HepG2 (cell line): Measurements from ENCODE around the gene PRKCD. TPM values are rescaled to one million over a fixed set of nuclear protein-coding genes. Genes with fewer than 3 reads are reported as not detected.
A peak's percentile ranks its signal among the peaks of the same experiment; 100 is the strongest.

Experiments
- ATF2 ChIP-seq: sonication (generic); formaldehyde crosslinking; IDR thresholded peaks from 2 replicates; pipeline ENCODE4 v1.4.0; 2020; ENCODE audit warnings: missing genetic modification reagents
- ATF3 ChIP-seq: sonication (generic); formaldehyde crosslinking; IDR thresholded peaks from 2 replicates; pipeline ENCODE4 v1.4.0; 2020; ENCODE audit warnings: missing genetic modification reagents
- GATAD1 ChIP-seq: IDR thresholded peaks from 2 replicates; pipeline ENCODE4 v1.6.1; 2016; ENCODE audit warnings: missing genetic modification reagents, missing compliant biosample characterization
- HDAC1 ChIP-seq: sonication (generic); formaldehyde crosslinking; IDR thresholded peaks from 2 replicates; pipeline ENCODE4 v1.5.1; 2020; ENCODE audit warnings: mild to moderate bottlenecking, missing genetic modification reagents
- HDAC2 ChIP-seq: sonication (generic); formaldehyde crosslinking; IDR thresholded peaks from 2 replicates; pipeline ENCODE4 v1.4.0; 2020; ENCODE audit warnings: missing genetic modification reagents
- HES4 ChIP-seq: sonication (generic); formaldehyde crosslinking; IDR thresholded peaks from 2 replicates; pipeline ENCODE4 v1.9.0; 2021; ENCODE audit warnings: mild to moderate bottlenecking, missing genetic modification reagents, borderline replicate concordance
- HIC2 ChIP-seq: sonication (generic); formaldehyde crosslinking; IDR thresholded peaks from 2 replicates; pipeline ENCODE4 v1.9.0; 2022; ENCODE audit warnings: low read depth, missing genetic modification reagents
- KAT8 ChIP-seq: IDR thresholded peaks from 2 replicates; pipeline ENCODE4 v1.6.1; 2016; ENCODE audit warnings: missing genetic modification reagents, missing compliant biosample characterization
- MTF2 ChIP-seq: sonication (generic); formaldehyde crosslinking; IDR thresholded peaks from 2 replicates; pipeline ENCODE4 v1.5.0; 2020; ENCODE audit warnings: missing genetic modification reagents, borderline replicate concordance
- NCOA2 ChIP-seq: sonication (generic); formaldehyde crosslinking; IDR thresholded peaks from 2 replicates; pipeline ENCODE4 v1.8.0; 2022; ENCODE audit warnings: inconsistent platforms
- NFE2 ChIP-seq: sonication (generic); formaldehyde crosslinking; IDR thresholded peaks from 2 replicates; pipeline ENCODE4 v1.4.0; 2020; ENCODE audit warnings: missing genetic modification reagents
- NFE2L1 ChIP-seq: sonication (generic); formaldehyde crosslinking; IDR thresholded peaks from 2 replicates; pipeline ENCODE4 v1.4.0; 2020; ENCODE audit warnings: missing genetic modification reagents, mild to moderate bottlenecking, borderline replicate concordance
- SAP130 ChIP-seq: IDR thresholded peaks from 2 replicates; pipeline ENCODE4 v1.6.1; 2016; ENCODE audit warnings: low read depth
- SIN3A ChIP-seq: IDR thresholded peaks from 2 replicates; pipeline ENCODE4 v1.6.1; 2011; ENCODE audit warnings: low read depth, mild to moderate bottlenecking, control low read depth, low read length, borderline replicate concordance
- SSRP1 ChIP-seq: IDR thresholded peaks from 2 replicates; pipeline ENCODE4 v1.6.1; 2016; ENCODE audit warnings: control low read depth
- TAF1 ChIP-seq: sonication (generic); formaldehyde crosslinking; IDR thresholded peaks from 2 replicates; pipeline ENCODE4 v1.4.0; 2020; ENCODE audit warnings: missing genetic modification reagents
- TBX2 ChIP-seq: sonication (generic); formaldehyde crosslinking; IDR thresholded peaks from 2 replicates; pipeline ENCODE4 v1.5.0; 2020; ENCODE audit warnings: missing genetic modification reagents, mild to moderate bottlenecking, borderline replicate concordance
- TFDP1 ChIP-seq: IDR thresholded peaks from 2 replicates; pipeline ENCODE4 v1.6.1; 2016; ENCODE audit warnings: missing compliant biosample characterization, missing genetic modification reagents, borderline replicate concordance
- WIZ ChIP-seq: sonication (generic); formaldehyde crosslinking; IDR thresholded peaks from 2 replicates; pipeline ENCODE4 v1.5.1; 2020; ENCODE audit warnings: mild to moderate bottlenecking, missing genetic modification reagents
- ZBTB44 ChIP-seq: sonication (generic); formaldehyde crosslinking; IDR thresholded peaks from 2 replicates; pipeline ENCODE4 v1.4.0; 2020; ENCODE audit warnings: missing genetic modification reagents
- ZMAT5 ChIP-seq: sonication (generic); formaldehyde crosslinking; IDR thresholded peaks from 2 replicates; pipeline ENCODE4 v1.5.0; 2020; ENCODE audit warnings: mild to moderate bottlenecking, low read depth, missing genetic modification reagents, borderline replicate concordance
- ZNF121 ChIP-seq: sonication (generic); formaldehyde crosslinking; IDR thresholded peaks from 2 replicates; pipeline ENCODE4 v1.5.0; 2020; ENCODE audit warnings: mild to moderate bottlenecking, missing genetic modification reagents
- ZNF337 ChIP-seq: sonication (generic); formaldehyde crosslinking; IDR thresholded peaks from 2 replicates; pipeline ENCODE4 v1.5.1; 2020; ENCODE audit warnings: missing genetic modification reagents, low read depth, mild to moderate bottlenecking, borderline replicate concordance
- ZNF670 ChIP-seq: sonication (generic); formaldehyde crosslinking; IDR thresholded peaks from 2 replicates; pipeline ENCODE4 v1.8.0; 2022; ENCODE audit warnings: mild to moderate bottlenecking, missing genetic modification reagents, borderline replicate concordance
- polyA plus RNA-seq, 8 experiments: library from polyadenylated mRNA; depleted of rRNA in 3 of 8; stranded (reverse) in 7 of 8; unstranded in 1 of 8; fragments of >200 nt; fragmentation: Illumina TruSeq in 4 of 8; extraction: Trizol in 4 of 8; gene quantifications; 2 replicates each; pipeline versions ENCODE4 v1.2.1 to v1.2.3, GENCODE V29; 2011 to 2016; ENCODE audit warnings: low read depth in 4 of 8, missing spikeins in 1 of 8, mixed read lengths in 1 of 8; ENCODE audit not compliant: insufficient read depth in 1 of 8
- total RNA-seq, 5 experiments: library from RNA; depleted of rRNA; stranded (reverse); fragments of >200 nt; fragmentation: Illumina TruSeq; extraction: Trizol; gene quantifications; 2 replicates each; pipeline ENCODE4 v1.2.3, GENCODE V29; 2016; ENCODE audit warnings: low read depth in 1 of 5

The PRKCD gene
- total and polyA plus RNA-seq, 2 of the 13 experiments (the other 11 are each of a cell fraction or from before 2014, with no cell fraction given), result 1.6 to 40.7 TPM

GRCh38 chr3:53170325-53171063 is 9.5 kb downstream of the PRKCD start (continued):
- TF ChIP-seq HES4 (CRISPR knock-in tag) (no peak), ZNF121 (CRISPR knock-in tag) (peak; percentile 76), HIC2 (CRISPR knock-in tag) (peak; percentile 93), SIN3A (0 out of 2 replicates have a peak, but pooled peaks have one; percentile 21), ATF2 (CRISPR knock-in tag) (no peak), ZMAT5 (CRISPR knock-in tag) (no peak), TFDP1 (CRISPR knock-in tag) (0 out of 2 replicates have a peak, but pooled peaks have one; percentile 43), HDAC1 (CRISPR knock-in tag) (peak; percentile 76), ATF3 (CRISPR knock-in tag) (no peak), TBX2 (CRISPR knock-in tag) (peak; percentile 16; the same call in 1 of the 2 replicates), NFE2 (CRISPR knock-in tag) (no peak), ZNF337 (CRISPR knock-in tag) (no peak), GATAD1 (CRISPR knock-in tag) (no peak), SAP130 (CRISPR knock-in tag) (peak; percentile 54), KAT8 (CRISPR knock-in tag) (0 out of 2 replicates have a peak, but pooled peaks have one; percentile 18), MTF2 (CRISPR knock-in tag) (0 out of 2 replicates have a peak, but pooled peaks have one; percentile 54), TAF1 (peak; percentile 56), WIZ (CRISPR knock-in tag) (peak; percentile 7; the same call in 1 of the 2 replicates), NFE2L1 (CRISPR knock-in tag) (no peak), SSRP1 (CRISPR knock-in tag) (no peak), NCOA2 (peak; percentile 48; the same call in 1 of the 2 replicates), ZNF670 (CRISPR knock-in tag) (no peak), HDAC2 (CRISPR knock-in tag) (peak; percentile 70), ZBTB44 (CRISPR knock-in tag) (no peak)
